ENCODE measurements around the gene SAMD7.

SAMD7 gene

DNA sequence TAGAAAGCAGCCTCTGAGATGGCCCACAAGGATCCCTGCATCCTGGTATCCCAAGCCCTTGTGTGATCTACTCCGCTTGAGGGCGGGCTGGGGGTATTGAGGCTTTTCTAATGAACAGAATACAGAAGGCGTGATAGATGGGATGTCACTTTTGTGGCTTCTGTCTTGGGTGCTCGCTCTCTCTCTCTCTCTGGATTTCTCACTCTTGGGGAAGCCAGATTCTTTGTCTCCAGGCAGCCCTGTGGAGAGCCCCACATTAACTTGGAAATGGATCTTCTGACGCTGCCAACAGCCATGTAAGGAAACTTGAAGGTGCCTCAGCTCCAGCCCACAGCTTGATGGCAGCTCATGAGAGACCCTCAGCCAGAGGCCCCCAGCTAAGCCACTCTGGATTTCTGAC lies 28.4 kb downstream of the SAMD7 start:
- Histone ChIP-seq H3K9me3 (no peaks in the 10 kb centered on the region; the same call in 1 of the 2 replicates), H3K36me3 (no peaks in the 10 kb centered on the region), H3K4me3 (ENCODE audit: low read depth, low read length) (no peak overlapping the region), H3K27me3 (no peaks in the 10 kb centered on the region), H3K4me1 (no peaks in the 10 kb centered on the region)
- DNase-seq = no peak
- TF ChIP-seq, protein P1, sequence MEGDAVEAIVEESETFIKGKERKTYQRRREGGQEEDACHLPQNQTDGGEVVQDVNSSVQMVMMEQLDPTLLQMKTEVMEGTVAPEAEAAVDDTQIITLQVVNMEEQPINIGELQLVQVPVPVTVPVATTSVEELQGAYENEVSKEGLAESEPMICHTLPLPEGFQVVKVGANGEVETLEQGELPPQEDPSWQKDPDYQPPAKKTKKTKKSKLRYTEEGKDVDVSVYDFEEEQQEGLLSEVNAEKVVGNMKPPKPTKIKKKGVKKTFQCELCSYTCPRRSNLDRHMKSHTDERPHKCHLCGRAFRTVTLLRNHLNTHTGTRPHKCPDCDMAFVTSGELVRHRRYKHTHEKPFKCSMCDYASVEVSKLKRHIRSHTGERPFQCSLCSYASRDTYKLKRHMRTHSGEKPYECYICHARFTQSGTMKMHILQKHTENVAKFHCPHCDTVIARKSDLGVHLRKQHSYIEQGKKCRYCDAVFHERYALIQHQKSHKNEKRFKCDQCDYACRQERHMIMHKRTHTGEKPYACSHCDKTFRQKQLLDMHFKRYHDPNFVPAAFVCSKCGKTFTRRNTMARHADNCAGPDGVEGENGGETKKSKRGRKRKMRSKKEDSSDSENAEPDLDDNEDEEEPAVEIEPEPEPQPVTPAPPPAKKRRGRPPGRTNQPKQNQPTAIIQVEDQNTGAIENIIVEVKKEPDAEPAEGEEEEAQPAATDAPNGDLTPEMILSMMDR (IDR thresholded peaks at IDR 0.05; ENCODE audit: low read depth, low read length) = no peak

DNA sequence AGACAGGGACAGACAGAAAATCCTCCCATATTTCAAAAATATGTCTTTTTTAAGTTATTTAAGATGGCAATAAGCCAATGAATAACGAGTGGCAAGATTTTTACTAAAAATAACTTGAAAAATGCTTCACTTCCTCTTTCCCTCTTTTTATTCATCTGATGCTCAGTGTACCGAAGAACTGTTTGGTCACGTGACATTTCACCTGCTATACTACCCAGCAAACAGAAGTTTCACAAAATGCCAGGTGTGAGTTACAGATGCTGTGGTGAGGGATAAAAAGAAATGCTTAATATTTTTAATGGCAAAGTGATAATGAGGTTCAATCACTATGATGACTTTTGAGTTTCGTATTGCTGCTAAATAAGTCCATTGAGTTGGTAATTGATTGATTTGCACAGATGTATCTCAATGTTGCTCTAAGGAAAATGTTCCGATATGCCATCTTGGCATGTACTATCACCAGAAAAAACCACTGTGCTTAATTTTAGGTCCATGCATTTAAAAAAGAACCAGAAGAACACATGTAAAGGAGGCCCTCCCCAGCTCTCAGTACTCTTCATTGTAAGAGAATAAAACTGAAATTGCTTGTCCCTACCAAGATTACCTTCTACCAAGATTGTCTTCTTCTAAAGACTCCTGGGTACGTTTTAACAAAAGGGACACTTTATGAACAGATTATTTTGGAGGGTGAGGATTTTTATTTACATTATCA lies 29.3 kb downstream of the SAMD7 start:
- DNase-seq = no peak
- no peaks in the 10 kb centered on the region for H3K27me3 ChIP-seq
- H3K4me3 ChIP-seq (ENCODE audit: low read depth, low read length) = no peak overlapping the region
- H3K36me3 ChIP-seq = no peaks in the 10 kb centered on the region
- H3K9me3 ChIP-seq = no peaks in the 10 kb centered on the region; the same call in 1 of the 2 replicates
- H3K4me1 ChIP-seq = no peaks in the 10 kb centered on the region
- TF ChIP-seq, protein P1 (IDR thresholded peaks at IDR 0.05; ENCODE audit: low read depth, low read length) = no peak

DNA sequence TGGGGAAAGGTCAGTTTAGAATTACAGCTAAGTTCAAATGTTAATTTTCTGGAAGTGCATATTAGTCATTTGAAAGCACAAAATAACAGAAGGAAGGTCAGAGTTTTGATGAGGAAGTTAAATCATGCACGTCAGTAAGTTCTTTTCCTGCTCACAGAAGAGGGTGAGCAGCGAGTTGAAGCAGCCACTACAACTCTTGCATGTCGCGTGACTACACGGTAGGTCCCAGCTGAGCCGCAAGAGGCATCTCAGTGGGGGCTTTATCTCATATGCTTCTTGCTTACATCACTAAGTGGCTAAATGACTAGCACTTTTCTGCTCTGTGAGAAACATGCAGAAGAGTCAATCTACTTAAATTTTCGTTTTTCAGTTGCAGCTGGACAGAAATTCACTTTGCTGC lies 33.9 kb downstream of the SAMD7 start:
- no peak for DNase-seq
- TF ChIP-seq, protein P1 (IDR thresholded peaks at IDR 0.05; ENCODE audit: low read depth, low read length) = no peak
- Histone ChIP-seq H3K9me3 (no peaks in the 10 kb centered on the region; the same call in 1 of the 2 replicates), H3K36me3 (no peaks in the 10 kb centered on the region), H3K4me1 (no peaks in the 10 kb centered on the region), H3K27me3 (no peaks in the 10 kb centered on the region), H3K4me3 (ENCODE audit: low read depth, low read length) (no peak overlapping the region)

DNA sequence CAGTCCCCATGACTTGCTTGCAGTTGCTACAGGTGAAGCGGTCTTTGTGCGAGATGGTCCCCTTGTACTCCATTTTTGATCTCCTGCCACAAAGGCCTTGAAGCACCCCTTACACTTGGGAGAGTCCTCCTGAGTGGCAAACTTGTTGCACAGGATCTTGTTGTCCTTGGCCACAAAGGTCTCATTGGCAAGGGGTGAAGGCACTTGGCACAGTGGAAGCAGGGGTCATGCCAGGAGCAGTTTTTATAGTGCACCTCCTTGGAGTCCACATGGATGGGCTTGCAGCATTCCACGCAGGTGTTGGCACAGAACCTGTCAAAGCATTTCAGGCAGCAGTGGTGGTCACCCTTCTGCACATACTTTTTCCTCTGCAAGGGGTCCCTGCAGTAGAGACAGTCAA lies 35.0 kb downstream of the SAMD7 start:
- H3K4me1 ChIP-seq = no peaks in the 10 kb centered on the region
- no peaks in the 10 kb centered on the region for H3K36me3 ChIP-seq
- no peak for DNase-seq
- H3K27me3 ChIP-seq = no peaks in the 10 kb centered on the region
- no peaks in the 10 kb centered on the region for H3K9me3 ChIP-seq
- H3K4me3 ChIP-seq (ENCODE audit: low read depth, low read length) = no peak overlapping the region
- TF ChIP-seq, protein P1 (IDR thresholded peaks at IDR 0.05; ENCODE audit: low read depth, low read length) = no peak

DNA sequence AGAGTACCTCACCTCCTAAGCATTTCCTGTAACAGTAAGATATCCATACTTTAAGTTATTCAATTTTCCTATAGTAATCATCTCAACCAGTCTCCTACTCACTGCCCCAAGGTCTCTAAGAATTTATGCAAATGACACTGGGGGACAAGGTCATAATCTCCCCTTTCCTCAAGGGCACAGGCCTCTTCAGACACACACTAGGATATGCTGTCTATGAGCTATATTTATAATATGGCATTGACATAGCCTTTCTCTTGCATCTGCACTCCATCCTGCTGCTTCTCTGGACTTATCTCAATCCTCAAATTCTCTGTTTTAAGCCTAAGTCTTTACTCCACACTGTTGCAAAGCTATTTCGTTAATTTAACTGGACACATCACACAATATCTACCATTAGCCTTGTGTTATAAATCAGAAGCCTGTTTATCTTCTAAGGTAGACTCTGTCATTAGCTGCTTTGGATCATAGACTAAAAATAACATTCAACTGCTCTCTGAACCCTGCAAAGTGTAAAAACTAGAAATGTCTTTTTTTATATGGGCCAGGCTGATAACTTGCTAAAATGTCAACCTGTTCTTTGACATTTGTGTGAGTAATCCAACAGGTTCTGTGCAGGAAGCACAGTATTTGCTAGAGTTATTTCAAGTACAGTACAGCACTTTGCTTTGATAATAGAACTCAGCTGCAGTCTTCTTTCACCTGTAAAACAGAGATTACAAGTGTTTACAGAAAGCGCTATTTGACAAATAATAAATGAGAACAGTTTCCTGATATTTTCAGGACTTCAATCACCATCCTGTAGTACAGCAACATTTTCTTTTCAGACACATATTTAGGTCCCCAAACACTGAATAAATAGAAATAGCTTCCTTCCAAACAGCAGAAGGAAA lies 37.4 kb downstream of the SAMD7 start:
- no peaks in the 10 kb centered on the region for H3K36me3 ChIP-seq
- H3K27me3 ChIP-seq = no peaks in the 10 kb centered on the region
- TF ChIP-seq, protein P1 (IDR thresholded peaks at IDR 0.05; ENCODE audit: low read depth, low read length) = no peak
- no peaks in the 10 kb centered on the region for H3K4me1 ChIP-seq
- no peak for DNase-seq
- no peaks in the 10 kb centered on the region for H3K9me3 ChIP-seq
- no peak overlapping the region for H3K4me3 ChIP-seq (ENCODE audit: low read depth, low read length)

DNA sequence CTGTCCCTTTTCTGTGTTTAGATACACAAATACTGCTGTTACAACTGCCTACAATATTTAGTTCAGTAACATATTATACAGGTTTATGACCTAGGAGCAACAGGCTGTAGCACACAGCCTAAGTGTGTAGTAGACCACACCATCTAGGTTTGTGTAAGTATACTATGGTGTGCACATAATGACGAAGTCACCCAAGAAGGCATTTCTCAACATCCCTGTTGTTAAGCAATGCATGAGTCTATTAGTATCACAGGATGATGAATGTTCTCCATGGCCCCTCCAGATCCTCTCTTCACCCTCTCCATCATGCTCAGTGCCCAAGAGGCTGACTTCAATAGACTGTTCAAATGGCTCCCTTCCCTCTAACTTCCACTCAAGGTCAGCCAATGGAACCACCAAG lies 40.7 kb downstream of the SAMD7 start:
- DNase-seq = no peak
- Histone ChIP-seq H3K36me3 (no peaks in the 10 kb centered on the region), H3K4me1 (no peaks in the 10 kb centered on the region), H3K4me3 (ENCODE audit: low read depth, low read length) (no peak overlapping the region), H3K27me3 (no peaks in the 10 kb centered on the region), H3K9me3 (no peaks in the 10 kb centered on the region)
- TF ChIP-seq, protein P1 (IDR thresholded peaks at IDR 0.05; ENCODE audit: low read depth, low read length) = no peak

Data from BE2C (cell line).